ENCODE results near the gene CREB3L1. TPM values are rescaled to one million over a fixed set of nuclear protein-coding genes. Genes with fewer than 3 reads are reported as not detected.

Gene CREB3L1
- total RNA-seq, 1 experiment from 2014 or later = 3.3 TPM

GRCh38 chr11:46237248-46238077, 40.0 kb upstream of the CREB3L1 start:
- H3K27ac Mint-ChIP-seq = peak overlapping the region in 1 of 3 experiments; percentile 82; a peak in 2 of 7 replicates
- H2BK20ac ChIP-seq (ENCODE audit: low read depth, low read length, poor library complexity, severe bottlenecking) = no peak overlapping the region
- H4K91ac ChIP-seq (ENCODE audit: insufficient read length, low read depth, low read length) = no peak overlapping the region
- H2BK120ac ChIP-seq (ENCODE audit: low read depth, low read length, poor library complexity, severe bottlenecking) = no peak overlapping the region
- peaks cover 4% of the 10 kb centered on the region; the same call in 1 of the 2 replicates for H3K27me3 ChIP-seq (ENCODE audit: insufficient read depth, low read length)
- H3K23me2 ChIP-seq (ENCODE audit: insufficient read length, low read depth, low read length, poor library complexity, severe bottlenecking) = peaks cover 20% of the 10 kb centered on the region
- no peaks in the 10 kb centered on the region for H3K79me1 ChIP-seq (ENCODE audit: insufficient read depth, low read depth, low read length, poor library complexity, severe bottlenecking)
- H2AFZ ChIP-seq (ENCODE audit: low read length) = no peak overlapping the region
- peaks cover 45% of the 10 kb centered on the region for H3K27me3 Mint-ChIP-seq (ENCODE audit: low read depth)
- peak overlapping the region; percentile 76 to 87 for H3K4me3 Mint-ChIP-seq
- H3K4me1 ChIP-seq (ENCODE audit: insufficient read depth, low read length) = peaks cover under 1% of the 10 kb centered on the region; the same call in 1 of the 2 replicates
- H3K4me2 ChIP-seq (ENCODE audit: insufficient read depth, insufficient read length, low read length) = peak overlapping the region; percentile 57
- H4K8ac ChIP-seq (replicated peaks; ENCODE audit: insufficient read length, low read depth, low read length) = no peak overlapping the region
- H3K4ac ChIP-seq (ENCODE audit: low read depth, low read length) = no peak overlapping the region
- no peak overlapping the region for H3K56ac ChIP-seq (ENCODE audit: insufficient read length, low read depth, low read length)
- H4K5ac ChIP-seq (ENCODE audit: insufficient read length, low read depth, low read length) = no peak overlapping the region
- H3K9me3 Mint-ChIP-seq = peaks cover 7 to 14% of the 10 kb centered on the region in 2 experiments; a peak in 4 of 5 replicates
- no peaks in the 10 kb centered on the region for H4K20me1 ChIP-seq (ENCODE audit: control insufficient read depth, insufficient read depth, insufficient read length)
- peak; percentile 77 for DNase-seq
- peaks cover 5% of the 10 kb centered on the region for H3K9me3 ChIP-seq (ENCODE audit: control insufficient read depth, low read depth, low read length)
- no peak overlapping the region for H2BK12ac ChIP-seq (ENCODE audit: insufficient read length, low read depth, low read length)
- peaks cover 32 to 42% of the 10 kb centered on the region in 2 experiments for H3K4me1 Mint-ChIP-seq
- no peak overlapping the region for H3K9ac ChIP-seq (ENCODE audit: extremely low read depth, insufficient read length, low read length)
- H3K27ac ChIP-seq (ENCODE audit: insufficient read length, low read depth, low read length) = no peak overlapping the region
- H2BK15ac ChIP-seq (ENCODE audit: low read depth, low read length) = no peak overlapping the region
- H3K23ac ChIP-seq (ENCODE audit: insufficient read length, low read depth, low read length) = no peak overlapping the region
- H3K14ac ChIP-seq (ENCODE audit: insufficient read depth, low read length) = no peak overlapping the region
- peaks cover 0 to 8% (median 2%) of the 10 kb centered on the region in 3 experiments; a peak in 4 of 7 replicates for H3K36me3 Mint-ChIP-seq (ENCODE audit: insufficient read depth in 1 of 3, low read depth in 3 of 3)
- no peaks in the 10 kb centered on the region for H3K79me2 ChIP-seq (ENCODE audit: insufficient read depth, low read length)
- WGBS (ENCODE audit: extremely low coverage, insufficient read length, low lambda C conversion rate) = no CpG with 5 or more reads among the region's 59 CpGs
- no peak overlapping the region for H3T11ph ChIP-seq (ENCODE audit: low read length)
- H2BK5ac ChIP-seq (ENCODE audit: insufficient read length, low read length) = no peak overlapping the region
- H2AK5ac ChIP-seq (ENCODE audit: insufficient read length, low read length) = no peak overlapping the region
- TF ChIP-seq, protein P1, sequence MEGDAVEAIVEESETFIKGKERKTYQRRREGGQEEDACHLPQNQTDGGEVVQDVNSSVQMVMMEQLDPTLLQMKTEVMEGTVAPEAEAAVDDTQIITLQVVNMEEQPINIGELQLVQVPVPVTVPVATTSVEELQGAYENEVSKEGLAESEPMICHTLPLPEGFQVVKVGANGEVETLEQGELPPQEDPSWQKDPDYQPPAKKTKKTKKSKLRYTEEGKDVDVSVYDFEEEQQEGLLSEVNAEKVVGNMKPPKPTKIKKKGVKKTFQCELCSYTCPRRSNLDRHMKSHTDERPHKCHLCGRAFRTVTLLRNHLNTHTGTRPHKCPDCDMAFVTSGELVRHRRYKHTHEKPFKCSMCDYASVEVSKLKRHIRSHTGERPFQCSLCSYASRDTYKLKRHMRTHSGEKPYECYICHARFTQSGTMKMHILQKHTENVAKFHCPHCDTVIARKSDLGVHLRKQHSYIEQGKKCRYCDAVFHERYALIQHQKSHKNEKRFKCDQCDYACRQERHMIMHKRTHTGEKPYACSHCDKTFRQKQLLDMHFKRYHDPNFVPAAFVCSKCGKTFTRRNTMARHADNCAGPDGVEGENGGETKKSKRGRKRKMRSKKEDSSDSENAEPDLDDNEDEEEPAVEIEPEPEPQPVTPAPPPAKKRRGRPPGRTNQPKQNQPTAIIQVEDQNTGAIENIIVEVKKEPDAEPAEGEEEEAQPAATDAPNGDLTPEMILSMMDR (conservative IDR thresholded peaks at IDR 0.05) = no peak
- H3K18ac ChIP-seq (ENCODE audit: insufficient read length, low read depth, low read length) = peak overlapping the region; percentile 8
